MM.1S (cell line): ENCODE measurements around the gene FAM120AOS.

Source experiments
- DNase-seq: peaks from one replicate; pipeline ENCODE4 v3.0.0-alpha.2; 2015
- H2AFZ ChIP-seq: fragments of 300-600 bp; sonication (generic); 2 replicates; pipeline ENCODE4 v1.6.0; 2016; ENCODE audit warnings: antibody characterized with exemption, low read length
- H3F3A ChIP-seq: fragments of 300-600 bp; sonication (generic); 2 replicates; pipeline ENCODE4 v1.6.1; 2016; ENCODE audit warnings: mild to moderate bottlenecking, antibody characterized with exemption, low read length, moderate library complexity, mixed read lengths; ENCODE audit not compliant: insufficient read depth
- H3K27ac ChIP-seq: fragments of 300-600 bp; sonication (generic); 2 replicates; pipeline ENCODE4 v1.5.1; 2016; ENCODE audit warnings: mild to moderate bottlenecking, low read length
- H3K27me3 ChIP-seq: fragments of 300-600 bp; sonication (generic); replicated peaks from 2 replicates; pipeline ENCODE4 v1.6.0; 2016; ENCODE audit warnings: low read length; ENCODE audit not compliant: insufficient read depth
- H3K36me3 ChIP-seq: fragments of 300-600 bp; sonication (generic); replicated peaks from 2 replicates; pipeline ENCODE4 v1.6.1; 2016; ENCODE audit warnings: mild to moderate bottlenecking, low read length, mixed read lengths; ENCODE audit not compliant: insufficient read depth
- H3K4me1 ChIP-seq: fragments of 300-600 bp; sonication (generic); 2 replicates; pipeline ENCODE4 v1.6.1; 2016; ENCODE audit warnings: low read length, mixed read lengths
- H3K4me2 ChIP-seq: fragments of 300-600 bp; sonication (generic); 2 replicates; pipeline ENCODE4 v1.6.0; 2016; ENCODE audit warnings: low read depth, low read length
- H3K4me3 ChIP-seq: fragments of 300-600 bp; sonication (generic); 2 replicates; pipeline ENCODE4 v1.5.1; 2016; ENCODE audit warnings: low read length, mixed read lengths
- H3K79me2 ChIP-seq: fragments of 300-600 bp; sonication (generic); 2 replicates; pipeline ENCODE4 v1.6.1; 2016; ENCODE audit warnings: mixed run types, low read length, mixed read lengths
- H3K9ac ChIP-seq: fragments of 300-600 bp; sonication (generic); 2 replicates; pipeline ENCODE4 v1.6.1; 2016; ENCODE audit warnings: low read length, mixed read lengths
- H3K9me2 ChIP-seq: fragments of 300-600 bp; sonication (generic); replicated peaks from 2 replicates; pipeline ENCODE4 v1.6.1; 2016; ENCODE audit warnings: mild to moderate bottlenecking, low read length, mixed read lengths; ENCODE audit not compliant: insufficient read depth
- H3K9me3 ChIP-seq: fragments of 300-600 bp; sonication (generic); replicated peaks from 2 replicates; pipeline ENCODE4 v1.6.1; 2016; ENCODE audit warnings: mild to moderate bottlenecking, low read length, mixed read lengths; ENCODE audit not compliant: insufficient read depth
- H4K20me1 ChIP-seq: fragments of 300-600 bp; sonication (generic); 2 replicates; pipeline ENCODE4 v1.6.1; 2016; ENCODE audit warnings: mild to moderate bottlenecking, low read length, moderate library complexity, mixed read lengths; ENCODE audit not compliant: insufficient read depth
- CTCF ChIP-seq: fragments of 300-600 bp; sonication (generic); IDR thresholded peaks from 2 replicates; pipeline ENCODE4 v1.5.1; 2016; ENCODE audit warnings: antibody characterized with exemption, low read length, mixed read lengths
- EZH2 ChIP-seq: fragments of 300-600 bp; sonication (generic); optimal IDR thresholded peaks from 2 replicates; pipeline ENCODE3; 2017; ENCODE audit warnings: low read depth, mild to moderate bottlenecking, antibody characterized with exemption, low read length, mixed read lengths
- EZH2phosphoT487 ChIP-seq: fragments of 300-600 bp; sonication (generic); IDR thresholded peaks from 2 replicates; pipeline ENCODE4 v1.6.1; 2018; ENCODE audit warnings: antibody characterized with exemption, low read length

Gene FAM120AOS

DNA sequence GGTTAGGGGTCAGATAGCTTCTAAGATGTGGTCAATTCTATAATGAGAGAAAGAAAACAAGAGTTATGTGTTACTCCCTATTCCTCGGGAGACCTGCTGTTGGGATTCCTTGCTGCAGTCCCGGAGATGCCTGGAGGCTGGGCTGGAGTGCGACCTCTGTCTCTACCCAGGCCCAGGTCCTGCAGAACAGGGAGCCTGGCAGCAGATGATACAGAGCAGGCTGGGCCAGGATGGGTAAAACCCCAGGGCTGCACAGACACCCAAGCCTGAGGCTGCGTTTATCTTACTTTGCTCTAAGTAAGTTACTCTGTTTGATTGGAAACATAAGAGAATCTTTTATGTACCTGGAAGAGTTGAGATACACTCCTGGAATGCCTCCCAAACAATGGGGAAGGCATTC lies 26.9 kb upstream of the FAM120AOS start:
- 0 out of 2 replicates have a peak, but pooled peaks cover 20% of the 10 kb centered on the region for H3K36me3 ChIP-seq
- no peak overlapping the region for H3K9ac ChIP-seq
- TF ChIP-seq EZH2phosphoT487 = no peak
- TF ChIP-seq CTCF = no peak
- TF ChIP-seq EZH2 = no peak
- H3K9me2 ChIP-seq = no peaks in the 10 kb centered on the region
- H2AFZ ChIP-seq = no peak overlapping the region
- H3K4me1 ChIP-seq = no peaks in the 10 kb centered on the region
- H3K27ac ChIP-seq = no peak overlapping the region
- DNase-seq = no peak
- H3K79me2 ChIP-seq = peaks cover 93% of the 10 kb centered on the region
- H3K4me2 ChIP-seq = no peak overlapping the region
- H4K20me1 ChIP-seq = no peaks in the 10 kb centered on the region; the same call in 1 of the 2 replicates
- no peaks in the 10 kb centered on the region for H3F3A ChIP-seq
- H3K27me3 ChIP-seq = no peaks in the 10 kb centered on the region
- no peak overlapping the region for H3K4me3 ChIP-seq
- no peaks in the 10 kb centered on the region for H3K9me3 ChIP-seq

DNA sequence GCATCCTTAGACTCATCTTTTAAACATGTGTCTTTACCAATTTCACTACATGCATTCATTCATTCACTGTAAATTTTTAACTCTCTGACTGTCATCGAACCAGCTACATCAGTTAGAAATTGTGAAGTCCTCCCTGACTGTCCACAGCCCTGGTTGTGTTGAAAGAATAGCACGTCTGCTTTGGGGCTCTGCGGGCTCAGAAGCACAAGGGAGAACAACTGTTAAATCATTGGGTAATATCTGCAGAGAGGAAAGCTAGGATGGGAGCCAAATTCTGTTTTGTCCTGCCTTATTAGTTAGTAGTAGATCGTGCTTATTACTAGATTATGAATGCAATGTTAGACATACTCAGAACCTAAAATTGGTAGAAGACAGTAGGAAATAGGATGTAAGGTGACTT lies 26.3 kb upstream of the FAM120AOS start:
- Histone ChIP-seq H3K4me3 (no peak overlapping the region), H4K20me1 (no peaks in the 10 kb centered on the region; the same call in 1 of the 2 replicates), H3K79me2 (peaks cover 93% of the 10 kb centered on the region), H3K4me2 (no peak overlapping the region), H3K9ac (no peak overlapping the region), H3F3A (no peaks in the 10 kb centered on the region), H3K27ac (no peak overlapping the region), H3K4me1 (no peaks in the 10 kb centered on the region), H3K27me3 (no peaks in the 10 kb centered on the region), H3K9me2 (no peaks in the 10 kb centered on the region), H3K9me3 (no peaks in the 10 kb centered on the region), H2AFZ (no peak overlapping the region), H3K36me3 (0 out of 2 replicates have a peak, but pooled peaks cover 20% of the 10 kb centered on the region)
- DNase-seq = no peak
- no peak for TF ChIP-seq EZH2phosphoT487
- no peak for TF ChIP-seq CTCF
- no peak for TF ChIP-seq EZH2

DNA sequence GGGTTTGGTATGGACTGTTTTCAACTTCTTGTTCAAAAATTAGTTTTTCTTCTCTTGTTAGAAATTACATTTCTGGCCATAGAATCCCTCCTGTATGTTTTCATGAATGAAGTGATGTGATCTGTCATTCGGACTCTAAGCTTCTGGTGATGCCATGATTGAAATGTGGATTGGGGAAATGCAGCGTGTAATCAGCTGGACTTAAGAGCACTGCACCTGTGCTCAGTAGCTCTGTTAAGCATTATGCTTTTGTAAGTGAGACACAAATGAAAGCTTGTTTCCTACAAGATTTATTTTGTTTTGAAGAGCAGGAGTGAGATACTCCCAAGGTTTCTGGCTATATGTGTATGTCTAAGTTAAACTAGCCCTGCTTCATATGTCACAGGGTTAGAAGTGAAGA lies 24.0 kb upstream of the FAM120AOS start:
- no peaks in the 10 kb centered on the region for H3F3A ChIP-seq
- no peak overlapping the region for H3K4me3 ChIP-seq
- no peaks in the 10 kb centered on the region for H3K4me1 ChIP-seq
- DNase-seq = no peak
- H3K9me3 ChIP-seq = no peaks in the 10 kb centered on the region
- H3K9ac ChIP-seq = no peak overlapping the region
- peaks cover 96% of the 10 kb centered on the region for H3K79me2 ChIP-seq
- 0 out of 2 replicates have a peak, but pooled peaks cover 19% of the 10 kb centered on the region for H3K36me3 ChIP-seq
- peaks cover 6% of the 10 kb centered on the region; the same call in 1 of the 2 replicates for H4K20me1 ChIP-seq
- no peak overlapping the region for H2AFZ ChIP-seq
- H3K27me3 ChIP-seq = no peaks in the 10 kb centered on the region
- no peak overlapping the region for H3K4me2 ChIP-seq
- no peaks in the 10 kb centered on the region for H3K9me2 ChIP-seq
- no peak overlapping the region for H3K27ac ChIP-seq
- TF ChIP-seq EZH2phosphoT487 = no peak
- TF ChIP-seq CTCF = no peak
- no peak for TF ChIP-seq EZH2
